ENCODE measurements around the gene SFMBT1. TPM values are rescaled to one million over a fixed set of nuclear protein-coding genes. Genes with fewer than 3 reads are reported as not detected.

The SFMBT1 gene
- total RNA-seq, 1 donor from 2014 or later, result 19.7 TPM

DNA sequence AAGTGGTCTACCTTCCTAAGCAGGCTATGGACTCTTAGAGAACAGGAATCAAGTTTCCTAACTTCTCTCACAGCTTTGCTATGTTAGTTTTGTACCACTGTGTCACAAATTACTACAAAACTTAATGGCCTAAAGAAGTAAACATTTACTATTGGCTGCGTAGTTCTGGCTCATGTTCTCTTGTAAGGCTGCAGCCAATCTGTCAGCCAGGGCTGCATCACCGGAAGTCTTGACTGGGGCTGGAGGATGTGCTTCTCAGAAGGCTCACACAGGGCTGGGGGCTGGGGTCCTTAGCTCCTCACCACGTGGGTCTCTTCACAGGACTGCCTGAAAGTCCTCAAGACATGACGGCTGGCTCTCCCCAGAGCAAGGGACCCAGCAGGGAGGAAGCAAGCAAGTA lies 164.0 kb downstream of the SFMBT1 start:
- Mint-ChIP-seq H3K27me3 (no peaks in the 10 kb centered on the region), H3K27ac (no peak overlapping the region)
- TF ChIP-seq, protein P1, sequence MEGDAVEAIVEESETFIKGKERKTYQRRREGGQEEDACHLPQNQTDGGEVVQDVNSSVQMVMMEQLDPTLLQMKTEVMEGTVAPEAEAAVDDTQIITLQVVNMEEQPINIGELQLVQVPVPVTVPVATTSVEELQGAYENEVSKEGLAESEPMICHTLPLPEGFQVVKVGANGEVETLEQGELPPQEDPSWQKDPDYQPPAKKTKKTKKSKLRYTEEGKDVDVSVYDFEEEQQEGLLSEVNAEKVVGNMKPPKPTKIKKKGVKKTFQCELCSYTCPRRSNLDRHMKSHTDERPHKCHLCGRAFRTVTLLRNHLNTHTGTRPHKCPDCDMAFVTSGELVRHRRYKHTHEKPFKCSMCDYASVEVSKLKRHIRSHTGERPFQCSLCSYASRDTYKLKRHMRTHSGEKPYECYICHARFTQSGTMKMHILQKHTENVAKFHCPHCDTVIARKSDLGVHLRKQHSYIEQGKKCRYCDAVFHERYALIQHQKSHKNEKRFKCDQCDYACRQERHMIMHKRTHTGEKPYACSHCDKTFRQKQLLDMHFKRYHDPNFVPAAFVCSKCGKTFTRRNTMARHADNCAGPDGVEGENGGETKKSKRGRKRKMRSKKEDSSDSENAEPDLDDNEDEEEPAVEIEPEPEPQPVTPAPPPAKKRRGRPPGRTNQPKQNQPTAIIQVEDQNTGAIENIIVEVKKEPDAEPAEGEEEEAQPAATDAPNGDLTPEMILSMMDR (IDR thresholded peaks at IDR 0.05; ENCODE audit: unreplicated experiment), result no peak

DNA sequence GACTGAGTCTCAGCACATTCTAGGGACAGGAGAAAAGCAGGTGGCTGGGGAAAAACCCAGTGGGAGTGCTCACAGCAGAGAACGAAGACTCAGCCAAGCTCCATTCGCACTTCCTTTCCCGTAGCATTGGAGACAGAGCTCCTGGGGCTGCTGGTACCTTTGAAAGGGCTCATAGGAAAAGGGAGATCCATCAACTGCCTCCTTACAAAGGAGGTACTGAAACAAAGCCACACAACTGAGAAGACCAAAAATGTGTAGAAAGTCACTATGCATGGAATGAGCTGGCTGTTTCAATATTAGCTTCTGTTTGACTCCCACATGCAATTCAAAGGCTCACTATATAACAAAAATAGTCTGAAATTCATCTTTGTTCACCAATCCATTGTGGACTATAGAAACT lies 165.4 kb downstream of the SFMBT1 start:
- TF ChIP-seq, protein P1 (IDR thresholded peaks at IDR 0.05; ENCODE audit: unreplicated experiment), result no peak
- H3K4me3 Mint-ChIP-seq (ENCODE audit: low read depth), result no peak overlapping the region
- no peaks in the 10 kb centered on the region for H3K9me3 Mint-ChIP-seq (ENCODE audit: low read depth)
- peaks cover 6% of the 10 kb centered on the region for H3K36me3 Mint-ChIP-seq (ENCODE audit: insufficient read depth)
- no peak overlapping the region for H3K27ac Mint-ChIP-seq
- no peaks in the 10 kb centered on the region for H3K4me1 Mint-ChIP-seq (ENCODE audit: low read depth)
- DNase-seq (ENCODE audit: low spot score, unreplicated experiment), result no peak
- no peaks in the 10 kb centered on the region for H3K27me3 Mint-ChIP-seq

More for the DNA sequence above, 164.0 kb downstream of the SFMBT1 start:
- no peak for DNase-seq (ENCODE audit: low spot score, unreplicated experiment)
- Mint-ChIP-seq H3K36me3 (ENCODE audit: insufficient read depth) (peaks cover 8% of the 10 kb centered on the region), H3K9me3 (ENCODE audit: low read depth) (no peaks in the 10 kb centered on the region), H3K4me1 (ENCODE audit: low read depth) (no peaks in the 10 kb centered on the region), H3K4me3 (ENCODE audit: low read depth) (no peak overlapping the region)

DNA sequence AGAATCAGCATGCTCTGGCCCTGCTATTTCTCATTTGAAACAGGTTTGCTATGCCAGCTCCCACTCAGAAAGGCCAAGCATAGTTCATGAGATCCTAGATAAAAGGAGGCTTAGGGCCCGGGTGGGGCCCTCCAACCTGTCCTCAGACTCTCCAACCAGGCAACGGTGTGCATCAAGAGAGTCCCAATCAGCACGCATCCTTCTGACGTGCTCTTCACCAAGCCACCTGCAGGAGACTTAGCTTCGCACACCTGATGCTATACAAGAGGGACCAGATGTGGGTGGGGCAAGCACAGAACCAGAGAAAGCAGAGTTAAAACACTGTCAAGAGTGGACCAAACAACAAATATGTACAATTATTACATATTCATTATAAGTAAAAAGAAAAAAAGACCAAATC lies 165.8 kb downstream of the SFMBT1 start:
- H3K36me3 Mint-ChIP-seq (ENCODE audit: insufficient read depth), result peaks cover 2% of the 10 kb centered on the region
- H3K9me3 Mint-ChIP-seq (ENCODE audit: low read depth), result no peaks in the 10 kb centered on the region
- TF ChIP-seq, protein P1 (IDR thresholded peaks at IDR 0.05; ENCODE audit: unreplicated experiment), result no peak
- H3K27me3 Mint-ChIP-seq, result no peaks in the 10 kb centered on the region
- no peak overlapping the region for H3K27ac Mint-ChIP-seq
- no peak overlapping the region for H3K4me3 Mint-ChIP-seq (ENCODE audit: low read depth)
- DNase-seq (ENCODE audit: low spot score, unreplicated experiment), result no peak
- no peaks in the 10 kb centered on the region for H3K4me1 Mint-ChIP-seq (ENCODE audit: low read depth)

DNA sequence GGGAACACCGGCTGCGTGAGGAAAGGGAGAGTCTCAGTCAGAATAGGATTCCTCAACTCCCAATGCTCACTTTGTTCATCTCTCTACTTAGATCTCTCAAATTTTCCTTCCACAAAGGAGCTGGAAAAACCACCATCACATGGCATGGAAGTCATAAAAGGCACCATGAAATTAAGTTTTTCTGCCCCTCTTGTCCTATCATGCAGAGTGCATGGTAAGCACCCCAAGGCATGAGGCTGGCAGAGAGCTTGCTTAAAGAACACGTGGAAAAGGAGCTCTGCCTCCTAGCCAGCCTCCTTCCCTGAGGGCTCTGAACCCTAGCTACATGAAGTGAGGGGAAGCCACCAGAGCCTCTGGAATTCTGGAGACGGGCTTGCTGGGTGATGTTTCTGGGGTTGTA lies 166.3 kb downstream of the SFMBT1 start:
- no peaks in the 10 kb centered on the region for H3K9me3 Mint-ChIP-seq (ENCODE audit: low read depth)
- no peaks in the 10 kb centered on the region for H3K4me1 Mint-ChIP-seq (ENCODE audit: low read depth)
- no peaks in the 10 kb centered on the region for H3K27me3 Mint-ChIP-seq
- no peak overlapping the region for H3K27ac Mint-ChIP-seq
- H3K4me3 Mint-ChIP-seq (ENCODE audit: low read depth), result no peak overlapping the region
- no peaks in the 10 kb centered on the region for H3K36me3 Mint-ChIP-seq (ENCODE audit: insufficient read depth)
- DNase-seq (ENCODE audit: low spot score, unreplicated experiment), result no peak
- TF ChIP-seq, protein P1 (IDR thresholded peaks at IDR 0.05; ENCODE audit: unreplicated experiment), result no peak

DNA sequence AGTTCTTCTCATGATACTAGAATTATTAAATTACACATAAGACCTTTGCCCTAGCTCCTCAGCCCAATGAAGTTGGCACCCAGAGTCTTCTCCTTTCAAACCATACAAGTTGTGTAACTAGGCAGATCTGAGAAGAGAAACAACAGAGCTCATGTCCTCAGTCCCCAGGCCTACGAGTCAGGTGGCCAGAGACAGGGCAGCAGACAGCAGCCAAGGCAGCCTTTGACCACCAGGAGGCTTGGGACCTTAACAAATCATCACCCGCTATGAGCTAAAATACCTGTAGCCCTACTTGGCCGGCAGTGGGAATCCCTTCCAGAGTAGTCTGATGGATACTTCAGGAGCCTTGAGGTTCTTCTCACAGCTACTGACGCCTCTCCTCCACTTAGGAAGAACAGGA lies 166.8 kb downstream of the SFMBT1 start:
- H3K27me3 Mint-ChIP-seq, result no peaks in the 10 kb centered on the region
- no peaks in the 10 kb centered on the region for H3K4me1 Mint-ChIP-seq (ENCODE audit: low read depth)
- H3K4me3 Mint-ChIP-seq (ENCODE audit: low read depth), result no peak overlapping the region
- H3K27ac Mint-ChIP-seq, result no peak overlapping the region
- no peaks in the 10 kb centered on the region for H3K36me3 Mint-ChIP-seq (ENCODE audit: insufficient read depth)
- DNase-seq (ENCODE audit: low spot score, unreplicated experiment), result no peak
- no peaks in the 10 kb centered on the region for H3K9me3 Mint-ChIP-seq (ENCODE audit: low read depth)
- TF ChIP-seq, protein P1 (IDR thresholded peaks at IDR 0.05; ENCODE audit: unreplicated experiment), result no peak
